Spleen (tissue), 11 donors: ENCODE data around the gene FCGBP. TPM values are rescaled to one million over a fixed set of nuclear protein-coding genes. Genes with fewer than 3 reads are reported as not detected.

Experiments
- DNase-seq: peaks from one replicate; pipeline ENCODE4 v3.0.0-alpha.2; 2020
- H3K27ac ChIP-seq, 8 donors: fragments of 200-600 bp; sonication (generic) in 7 of 8; 1 replicate in 4 of 8; 2 replicates in 4 of 8; pipeline versions ENCODE4 v1.5.0 to v1.8.0; 2016 to 2021; ENCODE audit warnings: inconsistent platforms in 4 of 8, mild to moderate bottlenecking in 4 of 8, moderate library complexity in 1 of 8
- H3K27me3 ChIP-seq, 7 donors: fragments of 200-600 bp; sonication (generic) in 6 of 7; replicated peaks in 1 of 7; 1 replicate in 4 of 7; 2 replicates in 3 of 7; pipeline versions ENCODE4 v1.5.0 to v1.8.0; 2016 to 2021; ENCODE audit warnings: inconsistent platforms in 3 of 7, mild to moderate bottlenecking in 1 of 7
- H3K36me3 ChIP-seq, 6 donors: fragments of 200-600 bp; sonication (generic) in 5 of 6; 1 replicate in 4 of 6; 2 replicates in 2 of 6; pipeline versions ENCODE4 v1.5.0 to v1.8.0; 2016 to 2021; ENCODE audit warnings: inconsistent platforms in 2 of 6
- H3K4me1 ChIP-seq, 6 donors: fragments of 200-600 bp; sonication (generic) in 5 of 6; 1 replicate in 3 of 6; 2 replicates in 3 of 6; pipeline versions ENCODE4 v1.5.0 to v1.8.0; 2016 to 2021; ENCODE audit warnings: inconsistent platforms in 3 of 6
- H3K4me3 ChIP-seq, 8 donors: fragments of 200-600 bp; sonication (generic) in 7 of 8; 1 replicate in 4 of 8; 2 replicates in 4 of 8; pipeline versions ENCODE4 v1.5.0 to v1.8.0; 2016 to 2021; ENCODE audit warnings: inconsistent platforms in 4 of 8, mild to moderate bottlenecking in 4 of 8, moderate library complexity in 2 of 8
- H3K9me3 ChIP-seq, 8 donors: fragments of 200-600 bp; sonication (generic) in 7 of 8; 1 replicate in 4 of 8; 2 replicates in 4 of 8; pipeline versions ENCODE4 v1.5.0 to v1.8.0; 2016 to 2021; ENCODE audit warnings: inconsistent platforms in 4 of 8
- POLR2A ChIP-seq, 3 donors: fragments of 450-650 bp; IDR thresholded peaks; one replicate each; pipeline ENCODE4 v1.5.1; 2017; ENCODE audit warnings: antibody characterized with exemption in 3 of 3, mild to moderate bottlenecking in 1 of 3
- POLR2AphosphoS5 ChIP-seq, 3 donors: sonication (generic); formaldehyde crosslinking; IDR thresholded peaks; one replicate each; pipeline ENCODE4 v1.5.1; 2017; ENCODE audit warnings: antibody characterized with exemption in 3 of 3
- WGBS, 5 donors: extraction: QIAGEN DNeasy Blood & Tissue Kit in 3 of 5; methylation state at CpG; one replicate each; pipeline versions ENCODE4 v1.1.5 to v1.1.7; 2013 to 2018; 5-methylcytosine and 5-hydroxymethylcytosine counted together
- intact Hi-C: fragments of 100-400 bp; cut with DNase I; formaldehyde crosslinking; loops from one replicate; pipeline ENCODE4 v1.15.0; 2023; ENCODE audit warnings: low total_unique reads
- polyA plus RNA-seq, 3 donors: library from polyadenylated mRNA; stranded (reverse); fragments of 200-250 nt; gene quantifications; one replicate each; pipeline ENCODE4 v1.2.1, GENCODE V29; 2013
- total RNA-seq, 7 donors: library from RNA; depleted of rRNA in 3 of 7; stranded (reverse); fragments of >200 nt in 3 of 7; fragmentation: NEBNext Ultra II Directional in 4 of 7; extraction: Animal tissue kit (Norgen Biotek cat#: 25700) in 4 of 7; gene quantifications; one replicate each; pipeline versions ENCODE4 v1.1.0 to v1.2.1, GENCODE V29; 2016 to 2021
- TF ChIP-seq, protein P1 (sequence below), 11 experiments: fragments of 200-600 bp in 7 of 11; fragments of 450-650 bp in 4 of 11; sonication (generic) in 4 of 11; IDR thresholded peaks in 8 of 11; conservative IDR thresholded peaks in 3 of 11; 1 replicate in 7 of 11; 2 replicates in 4 of 11; pipeline versions ENCODE4 v1.4.0 to v1.8.0; 2016 to 2021; ENCODE audit warnings: antibody characterized with exemption in 11 of 11, inconsistent platforms in 4 of 11, mild to moderate bottlenecking in 1 of 11
- donor health status: healthy with polysubstance abuse.
- donor health status: DM: no; HTN: no; CAD: no; lungs with moderate emphysema.
- donor health status: DM: no; HTN: no; CAD: no.
- donor health status: Bipolar disorder and iron deficiency.
- donor health status: healthy.
- donor health status: DM: no; HTN: no; CAD: no.
- donor health status: DM: yes; HTN: yes; CAD: no.

The FCGBP gene
- total and polyA plus RNA-seq, 10 donors = 0.91 to 18.9 (median 6.9) TPM

DNA sequence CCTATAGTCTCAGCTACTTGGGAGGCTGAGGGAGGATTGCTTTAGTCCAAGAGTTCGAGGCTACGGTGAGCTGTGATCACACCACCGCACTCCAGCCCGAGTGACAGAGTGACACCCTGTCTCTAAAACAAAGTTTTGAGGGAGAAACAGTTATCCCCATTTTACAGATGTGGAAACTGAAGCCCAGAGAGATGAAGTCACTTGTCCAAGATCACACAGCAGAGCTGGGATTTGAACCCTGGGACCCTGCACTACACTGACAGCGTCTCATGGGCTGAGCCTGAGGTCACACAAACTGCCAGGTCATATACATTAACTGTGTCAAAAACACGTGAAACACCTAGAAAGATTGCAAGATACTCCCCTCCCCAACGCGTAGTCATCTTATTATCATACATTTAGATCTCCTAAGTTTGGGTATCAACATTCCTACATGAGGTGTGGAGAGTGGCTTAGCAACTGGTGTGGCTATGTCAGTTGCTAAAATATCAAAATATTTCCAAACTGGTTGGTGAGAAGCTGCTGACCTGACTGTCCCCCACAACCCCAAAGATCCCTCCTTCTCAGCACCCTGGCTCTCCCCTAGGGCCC is 8.2 kb downstream of the FCGBP start:
- intact Hi-C loops = no loop called here
- no peak overlapping the region for H3K27ac ChIP-seq
- H3K4me3 ChIP-seq = no peak overlapping the region
- no peaks in the 10 kb centered on the region for H3K36me3 ChIP-seq
- H3K27me3 ChIP-seq = peaks cover 0 to 8% (median 0%) of the 10 kb centered on the region in 7 donors
- H3K9me3 ChIP-seq = no peaks in the 10 kb centered on the region
- H3K4me1 ChIP-seq = no peaks in the 10 kb centered on the region
- no peak for DNase-seq
- WGBS, 5 donors = 89 to 97% (median 93%) methylated on average over 8 of the region's 8 CpGs
- TF ChIP-seq, protein P1, sequence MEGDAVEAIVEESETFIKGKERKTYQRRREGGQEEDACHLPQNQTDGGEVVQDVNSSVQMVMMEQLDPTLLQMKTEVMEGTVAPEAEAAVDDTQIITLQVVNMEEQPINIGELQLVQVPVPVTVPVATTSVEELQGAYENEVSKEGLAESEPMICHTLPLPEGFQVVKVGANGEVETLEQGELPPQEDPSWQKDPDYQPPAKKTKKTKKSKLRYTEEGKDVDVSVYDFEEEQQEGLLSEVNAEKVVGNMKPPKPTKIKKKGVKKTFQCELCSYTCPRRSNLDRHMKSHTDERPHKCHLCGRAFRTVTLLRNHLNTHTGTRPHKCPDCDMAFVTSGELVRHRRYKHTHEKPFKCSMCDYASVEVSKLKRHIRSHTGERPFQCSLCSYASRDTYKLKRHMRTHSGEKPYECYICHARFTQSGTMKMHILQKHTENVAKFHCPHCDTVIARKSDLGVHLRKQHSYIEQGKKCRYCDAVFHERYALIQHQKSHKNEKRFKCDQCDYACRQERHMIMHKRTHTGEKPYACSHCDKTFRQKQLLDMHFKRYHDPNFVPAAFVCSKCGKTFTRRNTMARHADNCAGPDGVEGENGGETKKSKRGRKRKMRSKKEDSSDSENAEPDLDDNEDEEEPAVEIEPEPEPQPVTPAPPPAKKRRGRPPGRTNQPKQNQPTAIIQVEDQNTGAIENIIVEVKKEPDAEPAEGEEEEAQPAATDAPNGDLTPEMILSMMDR (IDR thresholded peaks at IDR 0.05 in 8 of 11, conservative IDR thresholded peaks at IDR 0.05 in 3 of 11) = no peak
- TF ChIP-seq POLR2AphosphoS5 (IDR thresholded peaks at IDR 0.05) (no peak), POLR2A (IDR thresholded peaks at IDR 0.05) (no peak)

DNA sequence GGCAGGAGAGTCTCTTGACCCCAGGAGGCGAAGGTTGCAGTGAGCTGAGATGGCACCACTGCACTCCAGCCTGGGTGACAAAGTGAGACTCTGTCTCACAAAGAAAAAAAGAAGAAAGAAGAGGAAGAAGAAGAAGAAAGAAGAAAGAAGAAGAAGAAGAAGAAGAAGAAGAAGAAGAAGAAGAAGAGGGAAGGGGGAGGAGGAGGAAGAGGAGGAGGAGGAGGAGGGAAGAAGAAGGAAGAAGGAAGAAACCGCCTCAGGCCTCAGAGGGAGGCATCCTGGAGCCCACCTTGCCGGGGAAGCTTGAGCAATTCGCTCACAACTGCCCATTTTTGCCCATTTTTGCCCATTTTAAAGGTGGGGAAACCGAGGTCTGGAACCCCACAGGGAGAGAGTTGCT is 9.5 kb downstream of the FCGBP start:
- TF ChIP-seq POLR2AphosphoS5 (IDR thresholded peaks at IDR 0.05) = no peak
- no peak for TF ChIP-seq POLR2A (IDR thresholded peaks at IDR 0.05)
- TF ChIP-seq, protein P1 (IDR thresholded peaks at IDR 0.05 in 8 of 11, conservative IDR thresholded peaks at IDR 0.05 in 3 of 11) = no peak
- WGBS, 5 donors = 74 to 86% (median 82%) methylated on average over 5 of the region's 5 CpGs
- Histone ChIP-seq H3K9me3 (peaks cover 0 to 1% (median 0%) of the 10 kb centered on the region in 8 donors), H3K36me3 (no peaks in the 10 kb centered on the region), H3K4me3 (no peak overlapping the region), H3K27ac (no peak overlapping the region), H3K4me1 (no peaks in the 10 kb centered on the region), H3K27me3 (peaks cover 0 to 4% (median 0%) of the 10 kb centered on the region in 7 donors)
- intact Hi-C loops = no loop called here
- DNase-seq = no peak

DNA sequence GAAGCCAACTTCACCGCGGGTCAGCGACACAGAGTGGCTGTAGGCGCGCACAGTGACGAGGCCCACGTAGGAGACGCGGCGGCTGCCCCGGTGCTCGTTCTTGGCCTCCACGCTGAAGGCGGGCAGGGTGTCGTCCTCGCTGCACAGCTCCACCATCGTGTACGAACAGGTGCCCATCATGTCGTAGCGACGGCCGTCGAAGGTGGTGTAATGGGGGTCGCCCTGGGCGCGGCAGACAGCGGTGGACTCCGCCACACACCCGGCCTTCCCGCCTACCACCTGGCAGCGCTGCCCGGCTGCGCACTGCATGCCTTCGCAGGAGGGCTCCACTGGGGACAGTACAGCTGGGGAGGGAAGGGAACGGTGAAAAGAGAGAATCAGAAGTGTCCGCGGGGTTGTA is 10.0 kb downstream of the FCGBP start:
- Histone ChIP-seq H3K4me1 (no peaks in the 10 kb centered on the region), H3K4me3 (no peak overlapping the region), H3K9me3 (peaks cover 0 to 4% (median 0%) of the 10 kb centered on the region in 8 donors), H3K36me3 (no peaks in the 10 kb centered on the region), H3K27me3 (peaks cover 0 to 3% (median 0%) of the 10 kb centered on the region in 7 donors), H3K27ac (no peak overlapping the region)
- peak; percentile 49 for DNase-seq
- TF ChIP-seq, protein P1 (IDR thresholded peaks at IDR 0.05 in 8 of 11, conservative IDR thresholded peaks at IDR 0.05 in 3 of 11) = no peak
- TF ChIP-seq POLR2A (IDR thresholded peaks at IDR 0.05) (no peak), POLR2AphosphoS5 (IDR thresholded peaks at IDR 0.05) (no peak)
- intact Hi-C loops = no loop called here
- WGBS, 5 donors = 95 to 98% (median 96%) methylated on average over 35 to 37 of the region's 37 CpGs

DNA sequence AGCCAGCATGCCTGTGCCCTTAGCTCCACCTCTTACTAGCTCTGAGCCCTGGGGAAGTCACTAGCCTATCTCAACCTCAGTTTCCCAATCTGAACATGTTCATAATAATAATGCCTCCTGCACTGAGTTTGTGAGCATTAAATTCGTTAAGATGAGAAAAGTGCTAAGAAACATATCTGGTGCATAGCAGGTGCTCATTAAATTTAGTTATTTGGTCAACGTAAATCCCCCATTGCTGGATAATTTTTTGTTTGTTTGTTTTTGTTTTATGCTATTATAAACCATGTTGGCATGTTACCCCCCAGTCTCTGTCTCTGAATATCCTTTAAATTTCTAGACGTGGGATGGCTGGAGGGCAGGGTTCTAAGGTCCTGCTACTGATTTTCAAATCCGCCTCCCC is 10.6 kb downstream of the FCGBP start:
- Histone ChIP-seq H3K9me3 (peaks cover 0 to 4% (median 0%) of the 10 kb centered on the region in 8 donors), H3K27me3 (no peaks in the 10 kb centered on the region), H3K27ac (no peak overlapping the region), H3K4me3 (no peak overlapping the region), H3K4me1 (no peaks in the 10 kb centered on the region), H3K36me3 (no peaks in the 10 kb centered on the region)
- intact Hi-C loops = no loop called here
- no peak for DNase-seq
- no peak for TF ChIP-seq POLR2A (IDR thresholded peaks at IDR 0.05)
- no peak for TF ChIP-seq POLR2AphosphoS5 (IDR thresholded peaks at IDR 0.05)
- TF ChIP-seq, protein P1 (IDR thresholded peaks at IDR 0.05 in 8 of 11, conservative IDR thresholded peaks at IDR 0.05 in 3 of 11) = no peak
- 75 to 87% (median 84%) methylated on average over 4 of the region's 4 CpGs for WGBS, 5 donors
